A673 (cell line): ENCODE data around the gene MYO15B.

ENCODE experiments used
- EZH2 ChIP-seq: fragments of 200-600 bp; sonication (generic); IDR thresholded peaks from 2 replicates; pipeline ENCODE4 v1.6.1; 2017; ENCODE audit warnings: borderline replicate concordance, low read depth, mild to moderate bottlenecking, mixed read lengths, antibody characterized with exemption, low read length; ENCODE audit not compliant: poor library complexity, severe bottlenecking
- TF ChIP-seq, protein P1 (sequence below): fragments of 300-800, 200-600 bp; sonication (generic); conservative IDR thresholded peaks from 2 replicates; pipeline ENCODE4 v1.5.1; 2017; ENCODE audit warnings: low read depth, mild to moderate bottlenecking, antibody characterized with exemption, low read length, moderate library complexity, mixed read lengths

DNA sequence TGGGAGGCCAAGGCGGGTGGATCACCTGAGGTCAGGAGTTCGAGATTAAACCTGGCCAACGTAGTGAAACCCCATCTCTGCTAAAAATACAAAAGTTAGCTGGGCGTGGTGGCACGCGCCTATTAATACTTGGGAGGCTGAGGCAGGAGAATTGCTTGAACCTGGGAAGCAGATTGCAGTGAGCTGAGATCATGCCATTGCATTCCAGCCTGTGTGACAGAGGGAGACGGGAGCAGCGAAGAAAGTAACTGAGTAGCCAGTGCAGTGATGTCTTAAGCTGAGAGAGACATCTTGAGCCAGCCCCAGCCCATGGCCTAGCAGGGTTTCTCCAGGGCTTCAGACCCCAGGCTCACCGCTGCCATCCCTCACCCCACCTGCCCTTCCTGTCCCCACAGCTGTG, 35.8 kb downstream of the MYO15B start:
- TF ChIP-seq, protein P1, sequence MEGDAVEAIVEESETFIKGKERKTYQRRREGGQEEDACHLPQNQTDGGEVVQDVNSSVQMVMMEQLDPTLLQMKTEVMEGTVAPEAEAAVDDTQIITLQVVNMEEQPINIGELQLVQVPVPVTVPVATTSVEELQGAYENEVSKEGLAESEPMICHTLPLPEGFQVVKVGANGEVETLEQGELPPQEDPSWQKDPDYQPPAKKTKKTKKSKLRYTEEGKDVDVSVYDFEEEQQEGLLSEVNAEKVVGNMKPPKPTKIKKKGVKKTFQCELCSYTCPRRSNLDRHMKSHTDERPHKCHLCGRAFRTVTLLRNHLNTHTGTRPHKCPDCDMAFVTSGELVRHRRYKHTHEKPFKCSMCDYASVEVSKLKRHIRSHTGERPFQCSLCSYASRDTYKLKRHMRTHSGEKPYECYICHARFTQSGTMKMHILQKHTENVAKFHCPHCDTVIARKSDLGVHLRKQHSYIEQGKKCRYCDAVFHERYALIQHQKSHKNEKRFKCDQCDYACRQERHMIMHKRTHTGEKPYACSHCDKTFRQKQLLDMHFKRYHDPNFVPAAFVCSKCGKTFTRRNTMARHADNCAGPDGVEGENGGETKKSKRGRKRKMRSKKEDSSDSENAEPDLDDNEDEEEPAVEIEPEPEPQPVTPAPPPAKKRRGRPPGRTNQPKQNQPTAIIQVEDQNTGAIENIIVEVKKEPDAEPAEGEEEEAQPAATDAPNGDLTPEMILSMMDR: no peak
- no peak for TF ChIP-seq EZH2
